ENCODE measurements around the gene HLA-DMB.

GRCh38 chr6:32973144-32974015 lies 32.6 kb upstream of the HLA-DMB start:
- TF ChIP-seq EZH2 (IDR thresholded peaks at IDR 0.05; ENCODE audit: insufficient read depth, poor library complexity, severe bottlenecking) = no peak
- TF ChIP-seq EZH2phosphoT487 (IDR thresholded peaks at IDR 0.05; ENCODE audit: insufficient read depth, low read depth) = no peak
